Trophoblast cell (in vitro differentiated cells and primary cell): ENCODE results near the gene TSPEAR.
A peak's percentile ranks its signal among the peaks of the same experiment; 100 is the strongest.

Source experiments
- DNase-seq, 2 donors: peaks; one replicate each; pipeline ENCODE4 v3.0.0-alpha.2; 2016
- H2AFZ ChIP-seq: 2 replicates; pipeline ENCODE4 v1.6.1; 2013; ENCODE audit warnings: low read length, moderate library complexity, mild to moderate bottlenecking; ENCODE audit not compliant: insufficient read depth, poor library complexity
- H2AK5ac ChIP-seq: 2 replicates; pipeline ENCODE4 v1.6.1; 2013; ENCODE audit warnings: mild to moderate bottlenecking, low read length
- H2BK120ac ChIP-seq: 2 replicates; pipeline ENCODE4 v1.6.1; 2013; ENCODE audit warnings: low read length, mild to moderate bottlenecking, moderate library complexity; ENCODE audit not compliant: insufficient read depth, poor library complexity
- H2BK12ac ChIP-seq: 2 replicates; pipeline ENCODE4 v1.6.1; 2013; ENCODE audit warnings: mild to moderate bottlenecking, low read length, moderate library complexity
- H2BK5ac ChIP-seq: 2 replicates; pipeline ENCODE4 v1.6.1; 2013; ENCODE audit warnings: low read length, low read depth, moderate library complexity, mild to moderate bottlenecking; ENCODE audit not compliant: poor library complexity
- H3K14ac ChIP-seq: 2 replicates; pipeline ENCODE4 v1.6.1; 2013; ENCODE audit warnings: mild to moderate bottlenecking, low read length
- H3K18ac ChIP-seq: 2 replicates; pipeline ENCODE4 v1.6.1; 2013; ENCODE audit warnings: mild to moderate bottlenecking, low read length
- H3K23ac ChIP-seq: 2 replicates; pipeline ENCODE4 v1.6.1; 2013; ENCODE audit warnings: low read length
- H3K27ac ChIP-seq: 2 replicates; pipeline ENCODE4 v1.5.1; 2013; ENCODE audit warnings: low read depth, mild to moderate bottlenecking, inconsistent platforms, low read length, moderate library complexity
- H3K27me3 ChIP-seq: 2 replicates; pipeline ENCODE4 v1.6.1; 2013; ENCODE audit warnings: inconsistent platforms, mild to moderate bottlenecking, low read length, moderate library complexity; ENCODE audit not compliant: insufficient read depth
- H3K36me3 ChIP-seq, 2 experiments: 1 replicate in 1 of 2; 2 replicates in 1 of 2; pipeline ENCODE4 v1.6.1; 2013; ENCODE audit warnings: low read length in 2 of 2, mild to moderate bottlenecking in 2 of 2, moderate library complexity in 1 of 2; ENCODE audit not compliant: insufficient read depth in 2 of 2, control insufficient read depth in 1 of 2
- H3K4ac ChIP-seq: 2 replicates; pipeline ENCODE4 v1.6.1; 2013; ENCODE audit warnings: low read depth, mild to moderate bottlenecking, low read length, moderate library complexity
- H3K4me1 ChIP-seq, 2 experiments: 1 replicate in 1 of 2; 2 replicates in 1 of 2; pipeline ENCODE4 v1.6.1; 2013; ENCODE audit warnings: low read length in 2 of 2, mild to moderate bottlenecking in 2 of 2, moderate library complexity in 1 of 2; ENCODE audit not compliant: insufficient read depth in 2 of 2, control insufficient read depth in 1 of 2
- H3K4me2 ChIP-seq: 2 replicates; pipeline ENCODE4 v1.6.1; 2013; ENCODE audit warnings: inconsistent platforms, mild to moderate bottlenecking, low read length, moderate library complexity
- H3K4me3 ChIP-seq: 2 replicates; pipeline ENCODE4 v1.5.1; 2013; ENCODE audit warnings: mild to moderate bottlenecking, low read depth, low read length, inconsistent platforms
- H3K79me1 ChIP-seq: one replicate; pipeline ENCODE4 v1.6.1; 2013; ENCODE audit warnings: low read length
- H3K79me2 ChIP-seq: 2 replicates; pipeline ENCODE4 v1.6.1; 2013; ENCODE audit warnings: low read length, mild to moderate bottlenecking; ENCODE audit not compliant: control insufficient read depth, insufficient read depth, poor library complexity
- H3K9ac ChIP-seq: 2 replicates; pipeline ENCODE4 v1.6.1; 2013; ENCODE audit warnings: mild to moderate bottlenecking, low read length
- H3K9me3 ChIP-seq: 2 replicates; pipeline ENCODE4 v1.6.1; 2013; ENCODE audit warnings: low read depth, mild to moderate bottlenecking, control low read depth, inconsistent platforms, low read length; ENCODE audit not compliant: insufficient read depth
- H4K12ac ChIP-seq: 2 replicates; pipeline ENCODE4 v1.6.1; 2013; ENCODE audit warnings: low read depth, mild to moderate bottlenecking, low read length, moderate library complexity
- H4K8ac ChIP-seq: 2 replicates; pipeline ENCODE4 v1.6.1; 2013; ENCODE audit warnings: low read depth, mild to moderate bottlenecking, low read length, moderate library complexity
- H4K91ac ChIP-seq: one replicate; pipeline ENCODE4 v1.6.1; 2013; ENCODE audit warnings: low read depth, mild to moderate bottlenecking, low read length, moderate library complexity
- WGBS: extraction: QIAGEN DNeasy Blood & Tissue Kit; methylation state at CpG from one replicate; pipeline ENCODE4 v1.1.7; 2013; ENCODE audit warnings: missing lambda C conversion rate; ENCODE audit not compliant: insufficient read length, insufficient coverage; ENCODE audit errors: extremely low coverage; 5-methylcytosine and 5-hydroxymethylcytosine counted together

The TSPEAR gene

DNA sequence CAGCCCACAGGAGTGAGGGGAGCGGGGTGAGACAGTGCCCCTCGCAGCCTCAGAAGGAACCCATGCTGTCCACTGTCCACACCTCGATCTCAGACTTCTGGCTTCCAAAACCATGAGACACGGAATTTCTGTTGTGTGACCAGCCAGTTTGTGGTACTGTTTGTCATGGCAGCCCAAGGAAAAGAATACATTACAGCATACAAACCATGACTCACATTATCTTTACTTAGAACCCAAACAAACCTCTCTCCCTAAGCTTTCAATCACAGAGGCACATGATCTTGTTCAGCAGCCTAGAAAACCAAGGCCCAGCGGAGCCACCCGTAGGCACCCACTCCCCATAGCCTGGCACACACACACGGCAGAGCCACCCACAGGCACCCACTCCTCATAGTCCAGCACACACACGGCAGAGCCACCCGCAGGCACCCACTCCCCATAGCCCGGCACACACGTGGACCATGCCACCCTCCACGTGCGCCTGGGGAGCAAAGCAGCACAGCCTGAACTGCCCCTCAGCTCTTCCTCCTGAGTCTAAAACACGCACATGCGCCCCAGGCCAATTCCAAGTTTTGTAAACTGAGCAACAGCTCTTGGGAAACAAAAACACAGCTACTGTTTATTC lies 138.3 kb downstream of the TSPEAR start:
- no CpG with 5 or more reads among the region's 15 CpGs for WGBS
- peaks cover 17% of the 10 kb centered on the region for H3K9me3 ChIP-seq

GRCh38 chr21:44571844-44572782 lies 139.3 kb downstream of the TSPEAR start:
- DNase-seq = no peak
- Histone ChIP-seq H2AFZ (no peak overlapping the region), H3K9me3 (peaks cover 13% of the 10 kb centered on the region), H2BK5ac (no peak overlapping the region), H3K4me3 (peak overlapping the region; percentile 43), H3K79me2 (no peaks in the 10 kb centered on the region), H4K8ac (no peak overlapping the region), H3K27ac (no peak overlapping the region), H2BK12ac (no peak overlapping the region), H3K23ac (no peak overlapping the region), H2AK5ac (no peak overlapping the region), H3K27me3 (no peaks in the 10 kb centered on the region), H3K4me1 (no peaks in the 10 kb centered on the region), H2BK120ac (no peak overlapping the region), H3K9ac (no peak overlapping the region), H3K4me2 (no peak overlapping the region), H4K12ac (no peak overlapping the region), H3K79me1 (no peaks in the 10 kb centered on the region), H3K4ac (no peak overlapping the region), H3K18ac (no peak overlapping the region), H4K91ac (no peak overlapping the region), H3K36me3 (no peaks in the 10 kb centered on the region), H3K14ac (no peak overlapping the region)
- no CpG with 5 or more reads among the region's 40 CpGs for WGBS

More for the DNA sequence above, 138.3 kb downstream of the TSPEAR start:
- Histone ChIP-seq H2AFZ (no peak overlapping the region), H3K27me3 (no peaks in the 10 kb centered on the region), H2BK12ac (no peak overlapping the region), H3K4me2 (no peak overlapping the region), H3K36me3 (no peaks in the 10 kb centered on the region), H3K79me2 (no peaks in the 10 kb centered on the region), H3K18ac (no peak overlapping the region), H2AK5ac (no peak overlapping the region), H4K8ac (no peak overlapping the region), H2BK5ac (no peak overlapping the region), H4K12ac (no peak overlapping the region), H3K4ac (no peak overlapping the region), H3K9ac (no peak overlapping the region), H3K4me1 (no peaks in the 10 kb centered on the region), H3K27ac (no peak overlapping the region), H3K4me3 (no peak overlapping the region), H2BK120ac (no peak overlapping the region), H3K14ac (no peak overlapping the region), H4K91ac (no peak overlapping the region), H3K79me1 (no peaks in the 10 kb centered on the region), H3K23ac (no peak overlapping the region)
- DNase-seq = no peak

- no peak overlapping the region for H2AFZ ChIP-seq
- H3K4me1 ChIP-seq = no peaks in the 10 kb centered on the region
- no peak overlapping the region for H4K8ac ChIP-seq
- H3K4me3 ChIP-seq = no peak overlapping the region
- no peak overlapping the region for H3K18ac ChIP-seq
- no peak overlapping the region for H4K91ac ChIP-seq
- DNase-seq = no peak
- H2BK5ac ChIP-seq = no peak overlapping the region
- H3K14ac ChIP-seq = no peak overlapping the region
- H3K9me3 ChIP-seq = peaks cover 12% of the 10 kb centered on the region
- H2BK12ac ChIP-seq = no peak overlapping the region
- no peaks in the 10 kb centered on the region for H3K79me1 ChIP-seq
- no peak overlapping the region for H2AK5ac ChIP-seq
- no peaks in the 10 kb centered on the region for H3K79me2 ChIP-seq
- H2BK120ac ChIP-seq = no peak overlapping the region
- H3K4me2 ChIP-seq = no peak overlapping the region
- no peaks in the 10 kb centered on the region for H3K36me3 ChIP-seq
- no CpG with 5 or more reads among the region's 4 CpGs for WGBS
- H4K12ac ChIP-seq = no peak overlapping the region
- no peak overlapping the region for H3K4ac ChIP-seq
- no peak overlapping the region for H3K27ac ChIP-seq
- no peaks in the 10 kb centered on the region for H3K27me3 ChIP-seq
- no peak overlapping the region for H3K9ac ChIP-seq
- H3K23ac ChIP-seq = no peak overlapping the region
These were observed 140.1 kb downstream of the TSPEAR start for GRCh38 chr21:44571296-44571695.

DNA sequence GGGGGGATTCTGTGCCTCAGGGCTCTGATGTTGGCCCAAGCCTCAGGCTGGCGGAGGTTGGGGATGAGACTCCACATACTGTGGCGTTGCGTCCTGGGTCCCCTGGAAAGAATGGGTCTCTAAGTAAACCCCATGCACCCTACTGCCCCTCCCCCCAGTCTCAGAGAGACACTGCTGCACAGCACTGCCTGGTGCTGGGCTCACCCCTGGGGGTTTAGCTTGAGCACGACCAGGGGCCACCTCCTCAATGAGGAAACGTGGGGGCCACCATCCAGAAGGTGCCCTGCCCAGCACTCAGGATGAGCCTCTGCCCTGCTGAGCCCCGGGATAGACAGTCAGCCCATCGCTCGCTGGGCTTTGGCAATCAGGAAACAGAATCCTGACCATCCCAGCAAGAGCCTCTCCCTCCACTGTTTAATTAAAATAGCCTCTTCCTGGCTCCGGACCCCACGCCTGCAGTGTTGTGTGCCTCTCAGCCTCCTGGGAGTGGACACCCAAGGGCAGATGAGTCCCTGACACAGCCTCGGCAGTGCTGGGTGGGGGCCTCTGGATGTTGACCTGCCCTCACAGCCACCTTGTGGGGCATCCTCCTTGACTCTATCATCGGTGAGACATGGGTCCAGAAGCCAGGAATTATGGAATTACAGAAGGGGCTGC lies 141.4 kb downstream of the TSPEAR start:
- no CpG with 5 or more reads among the region's 12 CpGs for WGBS
- no peak overlapping the region for H4K12ac ChIP-seq
- H3K27ac ChIP-seq = no peak overlapping the region
- no peak overlapping the region for H3K4me2 ChIP-seq
- H3K79me2 ChIP-seq = no peaks in the 10 kb centered on the region
- H3K4me3 ChIP-seq = no peak overlapping the region
- H3K18ac ChIP-seq = no peak overlapping the region
- no peak overlapping the region for H3K9ac ChIP-seq
- no peaks in the 10 kb centered on the region for H3K79me1 ChIP-seq
- H3K27me3 ChIP-seq = no peaks in the 10 kb centered on the region
- no peak overlapping the region for H2BK12ac ChIP-seq
- no peak overlapping the region for H2AFZ ChIP-seq
- no peak for DNase-seq
- H2AK5ac ChIP-seq = no peak overlapping the region
- H4K8ac ChIP-seq = no peak overlapping the region
- no peaks in the 10 kb centered on the region for H3K36me3 ChIP-seq
- peaks cover 11% of the 10 kb centered on the region for H3K9me3 ChIP-seq
- no peaks in the 10 kb centered on the region for H3K4me1 ChIP-seq
- no peak overlapping the region for H3K14ac ChIP-seq
- H2BK120ac ChIP-seq = no peak overlapping the region
- H2BK5ac ChIP-seq = no peak overlapping the region
- H3K23ac ChIP-seq = no peak overlapping the region
- H3K4ac ChIP-seq = no peak overlapping the region
- H4K91ac ChIP-seq = no peak overlapping the region
